Inflammatory macrophage treated with lipopolysaccharide for 4 hours (primary cell): ENCODE results near the gene PREX1.
"Not testable (repeated sequence)": the region's sequence is repeated elsewhere in the genome, so short reads cannot be mapped to it uniquely, and the experiment has no call there.

Experiments used
- DNase-seq: peaks from one replicate; pipeline ENCODE4 v3.0.0-alpha.2; 2020

PREX1 gene

GRCh38 chr20:48614593-48615274 is 213.1 kb downstream of the PREX1 start:
- peak; percentile 35 for DNase-seq

GRCh38 chr20:48613926-48614325 is 213.9 kb downstream of the PREX1 start:
- no peak for DNase-seq

- no peak for DNase-seq
These were observed 215.5 kb downstream of the PREX1 start for GRCh38 chr20:48612335-48612734.

GRCh38 chr20:48610996-48611395 is 216.8 kb downstream of the PREX1 start:
- DNase-seq, result no peak

- no peak for DNase-seq
These were observed 218.3 kb downstream of the PREX1 start for GRCh38 chr20:48609491-48609978.

- DNase-seq, result no peak
These were observed 219.0 kb downstream of the PREX1 start for GRCh38 chr20:48608756-48609155.

GRCh38 chr20:48607544-48607865 is 220.3 kb downstream of the PREX1 start:
- DNase-seq, result no peak

GRCh38 chr20:48606841-48607543 is 220.8 kb downstream of the PREX1 start:
- no peak for DNase-seq

GRCh38 chr20:48606172-48606840 is 221.5 kb downstream of the PREX1 start:
- DNase-seq, result no peak

GRCh38 chr20:48605364-48606171 is 222.2 kb downstream of the PREX1 start:
- DNase-seq, result no peak

GRCh38 chr20:48604936-48605335 is 222.9 kb downstream of the PREX1 start:
- DNase-seq, result no peak

- DNase-seq, result no peak
These were observed 223.4 kb downstream of the PREX1 start for GRCh38 chr20:48604426-48604825.

GRCh38 chr20:48603819-48604405 is 223.9 kb downstream of the PREX1 start:
- no peak for DNase-seq

- no peak for DNase-seq
These were observed 224.5 kb downstream of the PREX1 start for GRCh38 chr20:48603116-48603818.

- no peak for DNase-seq
These were observed 226.0 kb downstream of the PREX1 start for GRCh38 chr20:48601798-48602197.

GRCh38 chr20:48600470-48600945 is 227.3 kb downstream of the PREX1 start:
- DNase-seq, result no peak

- DNase-seq, result no peak
These were observed 227.9 kb downstream of the PREX1 start for GRCh38 chr20:48599748-48600469.

GRCh38 chr20:48599106-48599747 is 228.6 kb downstream of the PREX1 start:
- no peak for DNase-seq

GRCh38 chr20:48598303-48598941 is 229.4 kb downstream of the PREX1 start:
- not testable (repeated sequence) for DNase-seq
